ENCODE measurements around the gene GRM7.

Gene GRM7

GRCh38 chr3:7620401-7620800, 759.5 kb downstream of the GRM7 start:
- Histone ChIP-seq H2BK5ac (ENCODE audit: low read depth, low read length, poor library complexity) (no peak overlapping the region), H3K36me3 (ENCODE audit: control insufficient read depth in 1 of 2, insufficient read depth in 2 of 2, low read length in 2 of 2) (no peaks in the 10 kb centered on the region), H3K14ac (ENCODE audit: low read length) (no peak overlapping the region), H3K79me1 (ENCODE audit: low read length) (no peaks in the 10 kb centered on the region), H4K12ac (ENCODE audit: low read depth, low read length) (no peak overlapping the region), H4K8ac (ENCODE audit: low read depth, low read length) (no peak overlapping the region), H2AK5ac (ENCODE audit: low read length) (no peak overlapping the region), H2BK12ac (ENCODE audit: low read length) (no peak overlapping the region), H2BK120ac (ENCODE audit: insufficient read depth, low read length, poor library complexity) (no peak overlapping the region), H3K9me3 (ENCODE audit: insufficient read depth, low read depth, low read length) (no peaks in the 10 kb centered on the region), H3K9ac (ENCODE audit: low read length) (no peak overlapping the region), H3K4me2 (ENCODE audit: low read length) (no peak overlapping the region), H3K79me2 (ENCODE audit: control insufficient read depth, insufficient read depth, low read length, poor library complexity) (no peaks in the 10 kb centered on the region), H3K27me3 (ENCODE audit: insufficient read depth, low read length) (no peaks in the 10 kb centered on the region), H3K4me3 (ENCODE audit: low read depth, low read length) (no peak overlapping the region), H3K4ac (ENCODE audit: low read depth, low read length) (no peak overlapping the region), H3K27ac (ENCODE audit: low read depth, low read length) (no peak overlapping the region), H3K23ac (ENCODE audit: low read length) (no peak overlapping the region), H3K18ac (ENCODE audit: low read length) (no peak overlapping the region), H2AFZ (ENCODE audit: insufficient read depth, low read length, poor library complexity) (no peak overlapping the region), H4K91ac (ENCODE audit: low read depth, low read length) (no peak overlapping the region), H3K4me1 (ENCODE audit: control insufficient read depth in 1 of 2, insufficient read depth in 2 of 2, low read length in 2 of 2) (no peaks in the 10 kb centered on the region)
- DNase-seq, result no peak
- no CpG with 5 or more reads among the region's 1 CpG for WGBS (ENCODE audit: extremely low coverage, insufficient coverage, insufficient read length)

- no peaks in the 10 kb centered on the region for H3K79me2 ChIP-seq (ENCODE audit: control insufficient read depth, insufficient read depth, low read length, poor library complexity)
- H4K91ac ChIP-seq (ENCODE audit: low read depth, low read length), result no peak overlapping the region
- H3K79me1 ChIP-seq (ENCODE audit: low read length), result no peaks in the 10 kb centered on the region
- H4K8ac ChIP-seq (ENCODE audit: low read depth, low read length), result no peak overlapping the region
- H2AK5ac ChIP-seq (ENCODE audit: low read length), result no peak overlapping the region
- no peaks in the 10 kb centered on the region for H3K27me3 ChIP-seq (ENCODE audit: insufficient read depth, low read length)
- H3K18ac ChIP-seq (ENCODE audit: low read length), result no peak overlapping the region
- no peak overlapping the region for H3K4ac ChIP-seq (ENCODE audit: low read depth, low read length)
- no peak overlapping the region for H3K9ac ChIP-seq (ENCODE audit: low read length)
- no CpG with 5 or more reads among the region's 7 CpGs for WGBS (ENCODE audit: extremely low coverage, insufficient coverage, insufficient read length)
- no peaks in the 10 kb centered on the region for H3K4me1 ChIP-seq (ENCODE audit: control insufficient read depth in 1 of 2, insufficient read depth in 2 of 2, low read length in 2 of 2)
- no peak overlapping the region for H2BK5ac ChIP-seq (ENCODE audit: low read depth, low read length, poor library complexity)
- H3K4me2 ChIP-seq (ENCODE audit: low read length), result no peak overlapping the region
- no peak overlapping the region for H3K23ac ChIP-seq (ENCODE audit: low read length)
- no peaks in the 10 kb centered on the region for H3K36me3 ChIP-seq (ENCODE audit: control insufficient read depth in 1 of 2, insufficient read depth in 2 of 2, low read length in 2 of 2)
- H2BK120ac ChIP-seq (ENCODE audit: insufficient read depth, low read length, poor library complexity), result no peak overlapping the region
- H4K12ac ChIP-seq (ENCODE audit: low read depth, low read length), result no peak overlapping the region
- no peak overlapping the region for H3K4me3 ChIP-seq (ENCODE audit: low read depth, low read length)
- H3K14ac ChIP-seq (ENCODE audit: low read length), result no peak overlapping the region
- no peak overlapping the region for H3K27ac ChIP-seq (ENCODE audit: low read depth, low read length)
- no peak for DNase-seq
- no peak overlapping the region for H2AFZ ChIP-seq (ENCODE audit: insufficient read depth, low read length, poor library complexity)
- no peaks in the 10 kb centered on the region for H3K9me3 ChIP-seq (ENCODE audit: insufficient read depth, low read depth, low read length)
- no peak overlapping the region for H2BK12ac ChIP-seq (ENCODE audit: low read length)
These were observed 760.2 kb downstream of the GRM7 start for GRCh38 chr3:7621046-7621630.

GRCh38 chr3:7621651-7622050, 760.7 kb downstream of the GRM7 start:
- DNase-seq, result no peak
- no peak overlapping the region for H3K18ac ChIP-seq (ENCODE audit: low read length)

DNA sequence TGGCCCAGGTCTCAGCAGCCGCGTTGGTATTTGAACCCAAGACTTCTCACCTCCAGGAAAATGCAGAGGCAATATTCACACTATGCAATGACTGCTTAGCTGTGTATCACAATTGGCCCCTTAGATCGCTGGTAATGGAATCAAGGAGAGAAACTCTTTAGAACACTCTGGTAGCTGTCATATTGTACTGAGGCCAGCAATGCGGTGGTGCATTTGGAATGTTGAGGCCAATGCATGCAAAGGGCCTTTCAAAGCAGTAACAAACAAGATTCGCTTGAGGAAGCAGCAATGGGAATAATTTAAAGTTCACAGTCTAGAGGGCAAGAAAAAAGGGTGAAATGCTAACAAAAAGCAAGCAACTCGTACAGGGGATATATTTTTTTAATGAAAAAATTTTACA, 764.1 kb downstream of the GRM7 start:
- Histone ChIP-seq H3K9ac (ENCODE audit: low read length) (no peak overlapping the region), H2BK5ac (ENCODE audit: low read depth, low read length, poor library complexity) (no peak overlapping the region), H3K4me3 (ENCODE audit: low read depth, low read length) (no peak overlapping the region), H3K4ac (ENCODE audit: low read depth, low read length) (no peak overlapping the region), H3K9me3 (ENCODE audit: insufficient read depth, low read depth, low read length) (no peaks in the 10 kb centered on the region), H3K4me2 (ENCODE audit: low read length) (no peak overlapping the region), H2BK120ac (ENCODE audit: insufficient read depth, low read length, poor library complexity) (no peak overlapping the region), H3K4me1 (ENCODE audit: control insufficient read depth in 1 of 2, insufficient read depth in 2 of 2, low read length in 2 of 2) (peaks cover 0 to under 1% of the 10 kb centered on the region in 2 experiments), H2BK12ac (ENCODE audit: low read length) (no peak overlapping the region), H2AK5ac (ENCODE audit: low read length) (no peak overlapping the region), H4K12ac (ENCODE audit: low read depth, low read length) (no peak overlapping the region), H3K27ac (ENCODE audit: low read depth, low read length) (no peak overlapping the region), H3K14ac (ENCODE audit: low read length) (no peak overlapping the region), H3K79me1 (ENCODE audit: low read length) (no peaks in the 10 kb centered on the region), H4K8ac (ENCODE audit: low read depth, low read length) (no peak overlapping the region), H3K36me3 (ENCODE audit: control insufficient read depth in 1 of 2, insufficient read depth in 2 of 2, low read length in 2 of 2) (no peaks in the 10 kb centered on the region), H3K23ac (ENCODE audit: low read length) (no peak overlapping the region), H4K91ac (ENCODE audit: low read depth, low read length) (no peak overlapping the region), H3K79me2 (ENCODE audit: control insufficient read depth, insufficient read depth, low read length, poor library complexity) (no peaks in the 10 kb centered on the region), H3K18ac (ENCODE audit: low read length) (no peak overlapping the region), H3K27me3 (ENCODE audit: insufficient read depth, low read length) (no peaks in the 10 kb centered on the region), H2AFZ (ENCODE audit: insufficient read depth, low read length, poor library complexity) (no peak overlapping the region)
- no CpG with 5 or more reads among the region's 6 CpGs for WGBS (ENCODE audit: extremely low coverage, insufficient coverage, insufficient read length)
- no peak for DNase-seq

More at GRCh38 chr3:7621651-7622050, 760.7 kb downstream of the GRM7 start:
- Histone ChIP-seq H3K79me2 (ENCODE audit: control insufficient read depth, insufficient read depth, low read length, poor library complexity) (no peaks in the 10 kb centered on the region), H2BK5ac (ENCODE audit: low read depth, low read length, poor library complexity) (no peak overlapping the region), H2BK12ac (ENCODE audit: low read length) (no peak overlapping the region), H3K27ac (ENCODE audit: low read depth, low read length) (no peak overlapping the region), H4K8ac (ENCODE audit: low read depth, low read length) (no peak overlapping the region), H3K27me3 (ENCODE audit: insufficient read depth, low read length) (no peaks in the 10 kb centered on the region), H3K14ac (ENCODE audit: low read length) (no peak overlapping the region), H3K36me3 (ENCODE audit: control insufficient read depth in 1 of 2, insufficient read depth in 2 of 2, low read length in 2 of 2) (no peaks in the 10 kb centered on the region), H3K4me2 (ENCODE audit: low read length) (no peak overlapping the region), H3K9me3 (ENCODE audit: insufficient read depth, low read depth, low read length) (no peaks in the 10 kb centered on the region), H3K23ac (ENCODE audit: low read length) (no peak overlapping the region), H4K91ac (ENCODE audit: low read depth, low read length) (no peak overlapping the region), H2AK5ac (ENCODE audit: low read length) (no peak overlapping the region), H3K4me3 (ENCODE audit: low read depth, low read length) (no peak overlapping the region), H3K79me1 (ENCODE audit: low read length) (no peaks in the 10 kb centered on the region), H2AFZ (ENCODE audit: insufficient read depth, low read length, poor library complexity) (no peak overlapping the region), H2BK120ac (ENCODE audit: insufficient read depth, low read length, poor library complexity) (no peak overlapping the region), H4K12ac (ENCODE audit: low read depth, low read length) (no peak overlapping the region), H3K9ac (ENCODE audit: low read length) (no peak overlapping the region), H3K4ac (ENCODE audit: low read depth, low read length) (no peak overlapping the region), H3K4me1 (ENCODE audit: control insufficient read depth in 1 of 2, insufficient read depth in 2 of 2, low read length in 2 of 2) (no peaks in the 10 kb centered on the region)
- no CpG with 5 or more reads among the region's 3 CpGs for WGBS (ENCODE audit: extremely low coverage, insufficient coverage, insufficient read length)
